ENCODE results near the gene ASB18. TPM values are rescaled to one million over a fixed set of nuclear protein-coding genes. Genes with fewer than 3 reads are reported as not detected.

Gene ASB18
- total and polyA plus RNA-seq, 10 of the 15 experiments (the other 5 are each of a cell fraction or from before 2014, with no cell fraction given) = not detected

- no peak for TF ChIP-seq MYC (IDR thresholded peaks at IDR 0.05; ENCODE audit: insufficient read depth, insufficient read length, insufficient replicate concordance, low read length, severe bottlenecking)
These were observed 18.2 kb upstream of the ASB18 start (continued) for GRCh38 chr2:236282406-236282805.

GRCh38 chr2:236281423-236281822, 17.2 kb upstream of the ASB18 start:
- CTCF ChIA-PET = no interaction called here
- SMC1A ChIA-PET (ENCODE audit: uncharacterized antibody, unreplicated experiment) = no interaction called here
- no peak for DNase-seq (ENCODE audit: low read depth, low spot score)
- no TSS peak for BruUV-seq (replicated peaks)
- Histone ChIP-seq H3K79me2 (ENCODE audit: control insufficient read depth, insufficient read depth, low read length) (no peaks in the 10 kb centered on the region), H4K20me1 (ENCODE audit: control insufficient read depth, insufficient read depth) (no peaks in the 10 kb centered on the region), H3K4me3 (no peak overlapping the region), H3K4me1 (ENCODE audit: control insufficient read depth, insufficient read depth, low read length) (no peaks in the 10 kb centered on the region), H3K9me3 (replicated peaks; ENCODE audit: control insufficient read depth, insufficient read depth, low read length) (no peaks in the 10 kb centered on the region), H3K4me2 (ENCODE audit: control insufficient read depth, insufficient read depth) (no peak overlapping the region), H3K9ac (ENCODE audit: control insufficient read depth, insufficient read depth, low read length) (no peak overlapping the region), H3K27ac (ENCODE audit: control insufficient read depth, insufficient read depth) (no peak overlapping the region), H2AFZ (ENCODE audit: control insufficient read depth, low read depth, low read length) (no peak overlapping the region), H3K36me3 (ENCODE audit: control insufficient read depth in 2 of 2, insufficient read depth in 2 of 2, low read length in 1 of 2) (no peaks in the 10 kb centered on the region), H3K27me3 (replicated peaks in 1 of 2; ENCODE audit: control insufficient read depth in 2 of 2, insufficient read depth in 2 of 2, low read length in 1 of 2) (no peaks in the 10 kb centered on the region)
- no peak for ATAC-seq
- no peak for FAIRE-seq
- in situ Hi-C loops (cut with MboI) (no loop called here), intact Hi-C loops (cut with micrococcal nuclease; ENCODE audit: unreplicated experiment) (no loop called here)
- 18% methylated on average over 3 of the region's 3 CpGs for WGBS (ENCODE audit: insufficient coverage, insufficient replicate concordance, low lambda C conversion rate, missing lambda C conversion rate)
- TF ChIP-seq KAT2A (conservative IDR thresholded peaks at IDR 0.05; ENCODE audit: control insufficient read depth, low read depth, low read length) (no peak), CHD1 (IDR thresholded peaks at IDR 0.05; ENCODE audit: low read depth, low read length) (no peak), SPI1 (IDR thresholded peaks at IDR 0.05; ENCODE audit: borderline replicate concordance, insufficient read depth, low read depth, low read length) (peak; percentile 63), STAT1 (conservative IDR thresholded peaks at IDR 0.05) (no peak)
- POLR2A ChIA-PET = no interaction called here
- RAD21 ChIA-PET (ENCODE audit: unreplicated experiment) = no interaction called here

- ChIA-PET POLR2A (no interaction called here), CTCF (no interaction called here), SMC1A (ENCODE audit: uncharacterized antibody, unreplicated experiment) (no interaction called here), RAD21 (ENCODE audit: unreplicated experiment) (no interaction called here)
- FAIRE-seq (no peak), ATAC-seq (no peak), DNase-seq (ENCODE audit: low read depth, low spot score) (no peak)
- Histone ChIP-seq H4K20me1 (ENCODE audit: control insufficient read depth, insufficient read depth) (no peaks in the 10 kb centered on the region), H3K79me2 (ENCODE audit: control insufficient read depth, insufficient read depth, low read length) (no peaks in the 10 kb centered on the region), H3K4me1 (ENCODE audit: control insufficient read depth, insufficient read depth, low read length) (no peaks in the 10 kb centered on the region), H3K4me2 (ENCODE audit: control insufficient read depth, insufficient read depth) (no peak overlapping the region), H3K27me3 (replicated peaks in 1 of 2; ENCODE audit: control insufficient read depth in 2 of 2, insufficient read depth in 2 of 2, low read length in 1 of 2) (no peaks in the 10 kb centered on the region), H3K4me3 (no peak overlapping the region), H2AFZ (ENCODE audit: control insufficient read depth, low read depth, low read length) (no peak overlapping the region), H3K9ac (ENCODE audit: control insufficient read depth, insufficient read depth, low read length) (no peak overlapping the region), H3K27ac (ENCODE audit: control insufficient read depth, insufficient read depth) (no peak overlapping the region), H3K36me3 (ENCODE audit: control insufficient read depth in 2 of 2, insufficient read depth in 2 of 2, low read length in 1 of 2) (no peaks in the 10 kb centered on the region), H3K9me3 (replicated peaks; ENCODE audit: control insufficient read depth, insufficient read depth, low read length) (peaks cover 2% of the 10 kb centered on the region; the same call in 1 of the 3 replicates)
- 12% methylated on average over 3 of the region's 3 CpGs for WGBS (ENCODE audit: insufficient coverage, insufficient replicate concordance, low lambda C conversion rate, missing lambda C conversion rate)
- in situ Hi-C loops (cut with MboI) = no loop called here
- intact Hi-C loops (cut with micrococcal nuclease; ENCODE audit: unreplicated experiment) = no loop called here
- BruUV-seq (replicated peaks) = no TSS peak
- TF ChIP-seq SKIL (IDR thresholded peaks at IDR 0.05; ENCODE audit: low read depth, poor library complexity, severe bottlenecking) (no peak), ZBTB40 (IDR thresholded peaks at IDR 0.05; ENCODE audit: borderline replicate concordance) (no peak), WRNIP1 (IDR thresholded peaks at IDR 0.05; ENCODE audit: borderline replicate concordance, low read depth, low read length) (no peak), NFYA (IDR thresholded peaks at IDR 0.05; ENCODE audit: borderline replicate concordance, low read depth, low read length) (no peak)
These were observed 8.9 kb upstream of the ASB18 start for GRCh38 chr2:236273126-236273525.

Data from GM12878 (cell line).